GM10266 (cell line): ENCODE measurements around the gene LIPN.
"Not testable (repeated sequence)": the region's sequence is repeated elsewhere in the genome, so short reads cannot be mapped to it uniquely, and the experiment has no call there.

Experiments used
- DNase-seq: peaks from one replicate; pipeline ENCODE4 v3.0.0; 2012; ENCODE audit errors: extremely low spot score
- TF ChIP-seq, protein P1 (sequence below): IDR thresholded peaks from 2 replicates; pipeline ENCODE4 v1.5.1; 2012; ENCODE audit warnings: mild to moderate bottlenecking, low read depth; ENCODE audit not compliant: control insufficient read depth, insufficient read depth; ENCODE audit errors: missing control alignments

LIPN gene

DNA sequence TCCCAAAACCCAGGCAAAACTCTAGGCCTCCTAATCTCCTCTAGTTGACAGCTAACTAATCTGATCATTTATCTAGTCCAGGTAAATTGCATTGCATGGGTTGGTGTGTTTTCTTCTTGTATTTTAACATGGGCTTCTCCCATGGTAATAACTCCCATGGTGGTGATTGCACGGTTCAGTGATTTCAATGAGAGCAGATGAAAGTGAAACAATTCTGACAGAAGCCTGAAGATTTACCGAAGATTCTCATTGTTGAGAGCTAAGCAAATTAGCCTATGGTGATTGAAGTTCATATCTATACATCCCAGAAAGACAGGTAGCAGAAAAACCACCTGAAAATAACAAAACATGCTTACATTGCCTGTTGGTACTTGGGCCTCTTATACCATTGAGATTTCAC lies 26.6 kb upstream of the LIPN start:
- DNase-seq: peak; percentile 30
- TF ChIP-seq, protein P1, sequence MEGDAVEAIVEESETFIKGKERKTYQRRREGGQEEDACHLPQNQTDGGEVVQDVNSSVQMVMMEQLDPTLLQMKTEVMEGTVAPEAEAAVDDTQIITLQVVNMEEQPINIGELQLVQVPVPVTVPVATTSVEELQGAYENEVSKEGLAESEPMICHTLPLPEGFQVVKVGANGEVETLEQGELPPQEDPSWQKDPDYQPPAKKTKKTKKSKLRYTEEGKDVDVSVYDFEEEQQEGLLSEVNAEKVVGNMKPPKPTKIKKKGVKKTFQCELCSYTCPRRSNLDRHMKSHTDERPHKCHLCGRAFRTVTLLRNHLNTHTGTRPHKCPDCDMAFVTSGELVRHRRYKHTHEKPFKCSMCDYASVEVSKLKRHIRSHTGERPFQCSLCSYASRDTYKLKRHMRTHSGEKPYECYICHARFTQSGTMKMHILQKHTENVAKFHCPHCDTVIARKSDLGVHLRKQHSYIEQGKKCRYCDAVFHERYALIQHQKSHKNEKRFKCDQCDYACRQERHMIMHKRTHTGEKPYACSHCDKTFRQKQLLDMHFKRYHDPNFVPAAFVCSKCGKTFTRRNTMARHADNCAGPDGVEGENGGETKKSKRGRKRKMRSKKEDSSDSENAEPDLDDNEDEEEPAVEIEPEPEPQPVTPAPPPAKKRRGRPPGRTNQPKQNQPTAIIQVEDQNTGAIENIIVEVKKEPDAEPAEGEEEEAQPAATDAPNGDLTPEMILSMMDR: no peak

DNA sequence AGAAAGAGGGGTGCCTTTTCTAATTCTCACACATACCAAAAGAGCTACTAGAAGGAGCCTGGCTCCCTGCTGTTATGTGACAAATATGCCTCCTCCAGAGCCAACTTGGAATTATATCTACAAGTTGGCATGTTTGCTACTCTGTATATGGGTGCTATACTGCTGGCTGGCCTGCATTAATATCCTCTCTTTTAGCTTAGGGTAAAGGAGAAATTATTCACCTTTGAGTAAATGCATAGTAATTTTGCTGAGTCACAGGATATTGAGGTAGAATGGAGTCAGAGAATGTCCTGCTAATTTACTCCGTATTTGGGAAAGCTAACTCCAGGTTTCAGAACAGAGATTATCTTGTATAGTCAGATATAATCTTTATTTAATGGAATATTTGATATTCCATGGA lies 24.2 kb upstream of the LIPN start:
- TF ChIP-seq, protein P1: no peak
- no peak for DNase-seq

DNA sequence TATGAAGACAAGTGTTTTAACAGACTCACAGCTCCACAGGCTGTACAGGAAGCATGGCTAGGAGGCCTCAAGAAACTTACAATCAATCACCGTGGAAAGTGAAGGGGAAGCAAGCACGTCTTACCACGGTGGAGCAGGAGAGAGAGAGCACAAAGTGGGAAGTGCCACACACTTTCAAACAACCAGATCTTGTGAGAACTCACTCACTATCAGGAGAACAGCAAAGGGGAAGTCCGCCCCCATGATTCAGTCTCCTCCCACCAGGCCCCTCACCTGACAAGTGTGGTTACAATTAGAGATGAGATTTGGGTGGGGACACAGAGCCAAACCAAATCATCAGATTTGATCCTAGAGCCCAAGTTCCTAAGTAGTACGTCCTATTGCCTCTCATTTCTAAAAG lies 17.9 kb upstream of the LIPN start:
- not testable (repeated sequence) for DNase-seq

DNA sequence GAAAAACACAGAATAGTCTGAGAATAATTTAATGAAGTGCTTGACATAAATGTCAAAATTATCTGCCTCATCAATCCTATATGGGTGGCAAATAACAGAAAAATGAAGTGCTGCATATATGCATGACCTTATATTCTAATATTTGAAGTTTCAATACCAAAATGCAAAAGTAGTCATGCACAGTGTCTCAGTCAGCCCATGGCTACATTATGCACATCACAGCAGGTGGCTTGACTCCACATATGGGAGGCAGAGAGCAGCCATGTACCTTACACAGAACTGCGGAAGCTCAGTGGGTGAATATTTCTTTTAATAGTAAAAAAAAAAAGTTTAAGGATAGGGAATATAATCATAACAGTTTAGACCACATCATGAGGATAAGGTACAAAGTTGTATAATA lies 17.4 kb upstream of the LIPN start:
- TF ChIP-seq, protein P1: no peak
- DNase-seq: no peak

DNA sequence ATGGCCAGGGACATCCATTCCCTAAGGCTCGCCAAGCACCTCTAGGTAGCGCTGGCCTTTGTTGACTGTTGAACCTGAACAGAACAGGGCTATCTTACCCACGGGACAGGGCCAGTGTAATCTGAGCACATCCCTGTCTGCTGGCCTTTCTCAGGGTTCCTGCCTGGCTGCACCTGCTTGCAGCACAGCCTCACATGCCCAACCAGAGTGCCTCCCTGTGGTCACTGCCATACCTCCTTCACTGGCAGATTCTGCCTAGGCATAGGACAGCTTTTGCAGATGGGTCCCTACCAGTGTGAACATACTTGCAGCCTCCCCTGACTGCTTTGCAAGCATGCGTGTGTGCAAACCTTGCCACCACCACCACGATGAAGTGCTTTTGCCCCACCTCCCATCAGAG lies 15.8 kb upstream of the LIPN start:
- TF ChIP-seq, protein P1: no peak
- DNase-seq: no peak

DNA sequence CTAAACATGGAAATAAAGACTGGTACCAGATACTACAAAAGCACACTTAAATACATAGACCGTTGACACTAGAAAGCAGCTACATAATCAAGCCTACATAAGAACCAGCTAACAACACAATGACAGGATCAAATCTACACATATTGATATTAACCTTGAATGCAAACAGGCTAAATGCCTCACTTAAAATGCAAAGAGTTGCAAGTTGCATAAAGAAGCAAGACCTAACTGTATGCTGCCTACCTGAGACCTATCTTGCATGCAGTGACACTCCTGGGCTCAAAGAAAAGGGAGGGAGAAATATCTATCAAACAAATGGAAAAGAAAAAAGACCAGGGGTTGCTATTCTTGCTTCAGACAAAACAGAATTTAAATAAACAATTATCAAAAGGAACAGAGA lies 14.2 kb upstream of the LIPN start:
- TF ChIP-seq, protein P1: no peak
- no peak for DNase-seq

DNA sequence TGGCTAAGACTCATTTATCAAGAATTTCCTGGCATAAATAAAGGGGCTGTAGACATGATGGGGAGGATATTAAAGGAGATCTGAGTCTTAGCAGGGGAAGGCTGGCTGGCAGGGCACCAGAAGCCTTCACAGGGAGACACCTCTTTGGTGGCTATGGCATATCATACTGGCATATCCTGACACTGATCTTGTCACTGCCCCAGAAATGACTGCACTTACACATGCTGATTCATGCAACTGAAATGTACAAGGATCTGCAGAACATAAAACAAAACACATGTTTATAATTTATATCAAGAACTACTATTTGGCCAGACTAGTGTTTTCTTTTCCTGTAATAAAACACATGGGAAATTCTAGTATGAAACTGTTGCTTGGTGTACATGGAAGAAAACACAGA lies 5.5 kb upstream of the LIPN start:
- DNase-seq: no peak
- TF ChIP-seq, protein P1: no peak

DNA sequence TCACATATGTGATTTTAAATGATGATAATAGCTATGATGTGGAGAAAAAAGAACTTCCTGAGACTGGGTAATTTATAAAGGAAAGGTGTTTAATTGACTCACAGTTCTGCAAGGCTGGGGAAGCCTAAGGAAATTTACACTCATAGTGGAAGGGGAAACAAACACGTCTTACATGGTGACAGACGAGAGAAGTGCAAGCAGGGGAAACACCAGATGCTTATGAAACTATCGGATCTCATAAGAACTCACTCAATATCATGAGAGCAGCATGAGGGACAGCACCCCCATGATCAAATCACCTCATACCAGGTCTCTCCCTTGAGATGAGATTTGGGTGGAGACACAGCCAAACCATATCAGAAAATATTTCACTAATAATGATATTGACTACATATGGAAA lies 4.1 kb upstream of the LIPN start:
- peak; percentile 11 for DNase-seq
- TF ChIP-seq, protein P1: no peak
